Measurements from ENCODE around the gene CHAT.

Gene CHAT

GRCh38 chr10:49617121-49618020 lies 3.5 kb downstream of the CHAT start:
- Histone ChIP-seq H3K4me2 (ENCODE audit: low read length) (no peak overlapping the region), H3K36me3 (ENCODE audit: control insufficient read depth, low read length) (no peaks in the 10 kb centered on the region), H3K9me2 (replicated peaks; ENCODE audit: control insufficient read depth, low read length) (no peaks in the 10 kb centered on the region), H4K20me1 (ENCODE audit: control insufficient read depth, insufficient read depth, low read depth, low read length) (no peaks in the 10 kb centered on the region), H3F3A (ENCODE audit: control insufficient read depth, insufficient read depth) (no peaks in the 10 kb centered on the region), H3K27ac (ENCODE audit: low read depth, low read length) (no peak overlapping the region), H3K27me3 (ENCODE audit: control insufficient read depth, low read length) (no peaks in the 10 kb centered on the region), H3K4me3 (ENCODE audit: low read length) (no peak overlapping the region), H3K9me3 (ENCODE audit: control insufficient read depth, insufficient read depth, low read length) (no peaks in the 10 kb centered on the region), H3K79me2 (ENCODE audit: control insufficient read depth, low read length) (no peaks in the 10 kb centered on the region), H3K4me1 (ENCODE audit: control insufficient read depth, low read length) (no peaks in the 10 kb centered on the region)
- TF ChIP-seq, protein P1, sequence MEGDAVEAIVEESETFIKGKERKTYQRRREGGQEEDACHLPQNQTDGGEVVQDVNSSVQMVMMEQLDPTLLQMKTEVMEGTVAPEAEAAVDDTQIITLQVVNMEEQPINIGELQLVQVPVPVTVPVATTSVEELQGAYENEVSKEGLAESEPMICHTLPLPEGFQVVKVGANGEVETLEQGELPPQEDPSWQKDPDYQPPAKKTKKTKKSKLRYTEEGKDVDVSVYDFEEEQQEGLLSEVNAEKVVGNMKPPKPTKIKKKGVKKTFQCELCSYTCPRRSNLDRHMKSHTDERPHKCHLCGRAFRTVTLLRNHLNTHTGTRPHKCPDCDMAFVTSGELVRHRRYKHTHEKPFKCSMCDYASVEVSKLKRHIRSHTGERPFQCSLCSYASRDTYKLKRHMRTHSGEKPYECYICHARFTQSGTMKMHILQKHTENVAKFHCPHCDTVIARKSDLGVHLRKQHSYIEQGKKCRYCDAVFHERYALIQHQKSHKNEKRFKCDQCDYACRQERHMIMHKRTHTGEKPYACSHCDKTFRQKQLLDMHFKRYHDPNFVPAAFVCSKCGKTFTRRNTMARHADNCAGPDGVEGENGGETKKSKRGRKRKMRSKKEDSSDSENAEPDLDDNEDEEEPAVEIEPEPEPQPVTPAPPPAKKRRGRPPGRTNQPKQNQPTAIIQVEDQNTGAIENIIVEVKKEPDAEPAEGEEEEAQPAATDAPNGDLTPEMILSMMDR (IDR thresholded peaks at IDR 0.05; ENCODE audit: low read depth, low read length, poor library complexity, severe bottlenecking): no peak
- no peak for TF ChIP-seq EZH2phosphoT487 (IDR thresholded peaks at IDR 0.05; ENCODE audit: borderline replicate concordance, low read length)

- Histone ChIP-seq H3F3A (ENCODE audit: control insufficient read depth, insufficient read depth) (no peaks in the 10 kb centered on the region), H3K9me2 (replicated peaks; ENCODE audit: control insufficient read depth, low read length) (no peaks in the 10 kb centered on the region), H3K27ac (ENCODE audit: low read depth, low read length) (no peak overlapping the region), H3K4me3 (ENCODE audit: low read length) (no peak overlapping the region), H4K20me1 (ENCODE audit: control insufficient read depth, insufficient read depth, low read depth, low read length) (no peaks in the 10 kb centered on the region), H3K27me3 (ENCODE audit: control insufficient read depth, low read length) (no peaks in the 10 kb centered on the region), H3K36me3 (ENCODE audit: control insufficient read depth, low read length) (no peaks in the 10 kb centered on the region), H3K4me2 (ENCODE audit: low read length) (no peak overlapping the region), H3K79me2 (ENCODE audit: control insufficient read depth, low read length) (no peaks in the 10 kb centered on the region), H3K9me3 (ENCODE audit: control insufficient read depth, insufficient read depth, low read length) (no peaks in the 10 kb centered on the region), H3K4me1 (ENCODE audit: control insufficient read depth, low read length) (no peaks in the 10 kb centered on the region)
- TF ChIP-seq, protein P1 (IDR thresholded peaks at IDR 0.05; ENCODE audit: low read depth, low read length, poor library complexity, severe bottlenecking): no peak
- TF ChIP-seq EZH2phosphoT487 (IDR thresholded peaks at IDR 0.05; ENCODE audit: borderline replicate concordance, low read length): no peak
Observed at GRCh38 chr10:49618821-49619220, 5.0 kb downstream of the CHAT start.

DNA sequence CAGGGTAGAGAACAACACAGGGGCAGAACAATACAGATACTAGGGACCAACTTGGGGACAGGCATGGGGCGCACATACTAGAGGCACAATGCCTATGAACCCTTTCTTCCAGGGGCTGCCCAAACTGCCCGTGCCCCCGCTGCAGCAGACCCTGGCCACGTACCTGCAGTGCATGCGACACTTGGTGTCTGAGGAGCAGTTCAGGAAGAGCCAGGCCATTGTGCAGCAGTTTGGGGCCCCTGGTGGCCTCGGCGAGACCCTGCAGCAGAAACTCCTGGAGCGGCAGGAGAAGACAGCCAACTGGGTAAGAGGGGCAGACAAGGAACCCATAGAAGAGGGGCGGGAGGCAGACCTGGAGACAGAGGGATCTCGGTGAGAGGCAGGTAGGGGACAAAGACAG lies 5.8 kb downstream of the CHAT start:
- Histone ChIP-seq H3K27me3 (ENCODE audit: control insufficient read depth, low read length) (no peaks in the 10 kb centered on the region), H3K4me3 (ENCODE audit: low read length) (no peak overlapping the region), H3K79me2 (ENCODE audit: control insufficient read depth, low read length) (no peaks in the 10 kb centered on the region)

More for the DNA sequence above, 5.8 kb downstream of the CHAT start:
- no peaks in the 10 kb centered on the region for H3F3A ChIP-seq (ENCODE audit: control insufficient read depth, insufficient read depth)
- no peaks in the 10 kb centered on the region for H4K20me1 ChIP-seq (ENCODE audit: control insufficient read depth, insufficient read depth, low read depth, low read length)
- no peaks in the 10 kb centered on the region for H3K4me1 ChIP-seq (ENCODE audit: control insufficient read depth, low read length)
- H3K4me2 ChIP-seq (ENCODE audit: low read length): no peak overlapping the region
- TF ChIP-seq, protein P1 (IDR thresholded peaks at IDR 0.05; ENCODE audit: low read depth, low read length, poor library complexity, severe bottlenecking): peak; percentile 7
- TF ChIP-seq EZH2phosphoT487 (IDR thresholded peaks at IDR 0.05; ENCODE audit: borderline replicate concordance, low read length): no peak
- H3K9me3 ChIP-seq (ENCODE audit: control insufficient read depth, insufficient read depth, low read length): no peaks in the 10 kb centered on the region
- H3K9me2 ChIP-seq (replicated peaks; ENCODE audit: control insufficient read depth, low read length): no peaks in the 10 kb centered on the region
- no peak overlapping the region for H3K27ac ChIP-seq (ENCODE audit: low read depth, low read length)
- no peaks in the 10 kb centered on the region for H3K36me3 ChIP-seq (ENCODE audit: control insufficient read depth, low read length)
